Activated CD8-positive, alpha-beta memory T cell treated with anti-CD3 and anti-CD28 coated beads for 1 hour (primary cell): Measurements from ENCODE around the gene NLRP3.

Source experiments
- DNase-seq, 2 donors: peaks; one replicate each; pipeline ENCODE4 v3.0.0-alpha.2; 2020; ENCODE audit warnings: low read depth in 1 of 2; ENCODE audit errors: extremely low read depth in 1 of 2

Gene NLRP3

DNA sequence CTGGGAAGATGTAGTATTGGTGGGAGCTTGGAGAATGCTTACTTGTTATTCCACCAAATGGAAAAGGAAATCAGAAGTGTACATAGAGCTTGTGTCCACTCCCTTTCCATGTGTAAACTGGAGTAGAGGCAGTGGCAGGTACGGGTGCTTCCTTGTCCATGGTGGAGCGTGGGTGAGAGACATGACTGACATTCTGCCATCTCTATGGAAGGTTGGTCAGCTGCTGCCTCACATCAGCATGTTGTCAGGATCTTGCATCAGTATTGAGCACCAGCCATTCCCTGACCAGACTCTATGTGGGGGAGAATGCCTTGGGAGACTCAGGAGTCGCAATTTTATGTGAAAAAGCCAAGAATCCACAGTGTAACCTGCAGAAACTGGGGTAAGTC is 19.8 kb downstream of the NLRP3 start:
- DNase-seq, result no peak

DNA sequence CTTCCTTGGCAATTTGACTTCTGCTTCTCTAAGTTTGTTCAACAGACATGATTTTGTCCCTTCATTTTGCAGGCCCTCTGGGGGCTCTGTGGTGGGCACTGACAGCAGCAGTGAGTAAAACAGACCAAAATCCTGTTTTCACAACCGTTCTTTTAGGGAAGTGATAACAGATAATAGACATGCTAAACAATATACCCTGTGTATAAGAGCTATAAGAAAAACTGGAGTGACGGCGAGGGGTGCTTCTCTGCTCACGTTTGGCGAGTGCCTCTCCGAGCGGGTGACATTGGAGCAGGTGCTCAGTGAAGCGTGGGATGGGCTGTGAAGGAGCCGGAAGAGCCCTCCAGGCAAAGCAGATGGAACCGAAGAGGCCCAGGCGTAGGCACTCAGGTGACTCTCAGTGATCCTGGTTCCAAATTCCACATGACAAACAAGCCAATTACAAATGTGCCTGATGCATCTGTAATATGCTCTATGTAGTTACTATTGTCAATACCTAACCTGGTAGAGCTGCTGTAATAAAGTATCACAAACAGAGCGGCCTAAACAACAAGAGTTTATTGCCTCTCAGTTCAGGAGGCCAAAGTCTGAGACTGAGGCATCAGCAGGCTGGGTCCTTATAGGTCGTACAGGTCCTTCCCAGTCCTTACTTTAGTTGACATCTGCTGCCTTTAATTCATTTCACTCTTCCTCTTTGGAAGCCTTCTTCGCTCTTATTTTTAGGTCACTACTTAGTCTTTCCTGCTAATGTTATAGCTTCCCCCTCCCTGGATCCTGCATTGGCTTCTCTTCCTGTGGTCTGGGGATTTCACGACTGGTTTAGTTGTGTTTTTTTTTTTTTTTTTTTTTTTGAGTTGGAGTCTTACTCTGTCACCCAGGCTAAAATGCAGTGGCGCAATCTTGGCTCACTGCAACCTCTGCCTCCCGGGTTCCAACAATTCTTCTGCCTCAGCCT is 21.9 kb downstream of the NLRP3 start:
- no peak for DNase-seq

DNA sequence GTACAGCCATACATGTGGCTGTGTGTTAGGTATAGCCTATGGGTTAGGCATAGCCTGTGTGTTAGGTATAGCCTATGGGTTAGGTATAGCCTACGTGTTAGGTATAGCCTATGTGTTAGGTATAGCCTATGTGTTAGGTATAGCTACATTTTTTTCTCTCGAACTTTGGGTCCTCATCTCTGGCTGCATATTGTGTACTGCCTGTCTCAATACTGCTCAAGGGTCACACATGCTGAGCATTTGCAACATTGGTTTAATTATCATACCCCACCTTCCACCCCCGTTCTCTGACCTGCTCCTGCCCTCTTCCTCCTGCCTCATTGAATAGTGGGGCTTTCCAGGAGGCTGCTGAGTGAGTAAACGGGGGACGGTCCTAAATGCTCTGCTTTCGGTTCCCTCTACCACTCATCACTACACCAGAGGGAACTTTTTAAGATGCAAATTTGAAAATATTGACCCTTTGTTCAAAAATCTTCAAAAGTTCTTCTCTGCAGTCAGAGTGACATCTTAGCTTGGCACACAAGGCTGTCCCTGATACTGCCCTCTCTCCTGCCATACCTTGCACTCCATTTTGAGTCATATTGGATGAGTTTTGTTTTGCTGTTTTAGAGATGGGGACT is 24.1 kb downstream of the NLRP3 start:
- DNase-seq, result no peak

DNA sequence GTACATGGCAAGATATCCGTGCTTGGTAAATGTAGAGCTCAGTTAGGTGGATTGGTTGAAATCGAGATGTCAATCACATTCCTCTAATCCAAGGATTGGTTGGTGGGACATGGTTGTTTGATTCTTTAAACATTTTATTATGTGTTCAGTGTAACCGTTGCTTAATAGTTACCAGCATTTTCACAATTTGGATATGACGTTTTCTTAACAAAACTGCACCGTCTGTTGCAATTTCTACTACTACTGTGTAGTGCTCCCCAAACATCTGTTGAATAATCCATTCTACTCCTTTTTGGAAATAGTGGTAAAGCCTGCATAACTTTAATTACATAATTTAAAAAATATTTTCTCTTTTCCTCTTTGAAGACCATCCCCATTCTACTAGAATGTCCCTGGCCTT is 25.6 kb downstream of the NLRP3 start:
- DNase-seq, result no peak

DNA sequence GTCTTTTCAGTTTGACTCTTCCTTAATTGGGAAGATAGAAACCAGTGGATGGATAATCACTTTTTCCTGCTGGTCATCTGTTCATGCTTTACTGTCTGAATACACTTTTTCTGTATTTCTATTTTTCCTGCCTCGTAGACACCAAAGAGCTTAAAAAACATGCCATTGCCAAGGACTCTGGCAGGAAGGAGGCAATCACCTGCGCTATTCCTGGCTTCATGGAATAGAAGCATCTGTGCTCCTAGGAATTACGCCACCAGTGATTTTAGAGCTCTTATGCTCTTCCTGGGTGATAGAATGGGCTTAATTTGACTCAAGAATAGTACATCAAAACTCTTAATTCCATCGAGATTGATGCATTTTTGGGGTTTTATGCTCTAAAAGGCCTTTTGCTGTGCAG is 26.2 kb downstream of the NLRP3 start:
- no peak for DNase-seq

DNA sequence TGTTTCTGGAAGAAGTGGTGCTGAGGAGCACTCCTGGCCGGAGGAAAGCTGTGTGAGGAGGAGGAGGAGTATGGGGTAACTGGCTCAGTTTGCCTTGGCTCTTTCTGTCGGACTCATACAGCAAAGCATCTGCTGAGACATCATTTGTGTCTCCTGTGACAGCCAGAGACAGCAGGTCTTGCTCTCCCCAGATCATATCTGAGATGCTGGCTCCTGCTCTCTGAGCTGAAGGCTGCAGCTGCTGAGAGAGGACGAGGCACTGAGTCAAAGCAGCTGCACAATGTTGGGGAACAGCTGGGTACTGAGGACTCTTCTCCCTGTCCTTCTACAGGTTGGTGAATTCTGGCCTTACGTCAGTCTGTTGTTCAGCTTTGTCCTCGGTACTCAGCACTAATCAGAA is 27.7 kb downstream of the NLRP3 start:
- DNase-seq, result no peak

DNA sequence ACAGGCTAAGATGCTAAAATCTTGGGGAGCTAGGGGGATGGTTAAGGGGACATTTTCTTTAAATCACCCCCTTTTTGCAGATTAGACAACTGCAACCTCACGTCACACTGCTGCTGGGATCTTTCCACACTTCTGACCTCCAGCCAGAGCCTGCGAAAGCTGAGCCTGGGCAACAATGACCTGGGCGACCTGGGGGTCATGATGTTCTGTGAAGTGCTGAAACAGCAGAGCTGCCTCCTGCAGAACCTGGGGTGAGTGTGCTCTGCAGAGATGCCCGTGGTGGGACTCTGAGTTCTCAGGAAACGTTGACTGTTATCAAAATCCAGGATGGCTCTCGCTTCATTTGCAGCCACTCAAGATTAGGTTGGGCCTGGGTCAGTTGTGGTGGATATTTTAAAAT is 28.6 kb downstream of the NLRP3 start:
- no peak for DNase-seq

DNA sequence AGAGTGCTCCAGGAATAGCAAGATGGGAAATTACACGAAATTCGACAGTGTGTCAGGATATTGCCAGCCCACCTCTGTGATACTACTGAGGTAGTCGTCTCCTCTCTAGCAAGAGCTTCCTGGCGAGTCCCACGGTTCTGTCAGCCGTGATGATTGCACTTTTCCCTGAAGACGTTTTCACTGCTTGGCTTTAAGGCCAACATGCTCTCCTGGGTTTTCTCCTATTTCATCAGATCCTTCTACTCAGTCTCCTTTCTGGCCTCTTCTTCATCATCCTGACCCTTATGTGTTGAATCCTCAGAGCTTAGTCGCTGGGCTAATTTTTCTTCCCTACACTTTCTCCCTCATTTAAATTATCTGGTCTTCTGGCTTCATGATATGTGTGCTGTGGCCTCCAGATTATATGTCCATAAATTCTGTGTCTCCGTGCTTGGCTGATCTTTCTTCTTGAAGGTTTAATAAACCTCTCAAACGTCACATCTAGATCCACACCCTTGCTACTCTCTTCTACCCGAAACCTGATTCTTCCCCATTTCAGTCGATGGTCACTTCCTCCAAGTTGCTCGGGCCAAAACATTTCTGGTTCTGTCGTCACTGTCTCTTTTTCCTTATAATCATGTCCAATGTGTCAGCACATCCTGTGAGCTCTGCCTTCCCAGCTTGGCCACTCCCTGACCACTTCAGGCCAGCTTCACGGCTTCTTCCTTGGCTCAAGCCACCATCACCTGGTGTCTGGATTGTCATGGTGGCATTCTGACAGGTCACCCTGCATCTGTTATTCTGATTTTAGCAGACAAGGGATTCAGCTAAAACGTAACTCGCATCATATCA is 29.8 kb downstream of the NLRP3 start:
- no peak for DNase-seq

DNA sequence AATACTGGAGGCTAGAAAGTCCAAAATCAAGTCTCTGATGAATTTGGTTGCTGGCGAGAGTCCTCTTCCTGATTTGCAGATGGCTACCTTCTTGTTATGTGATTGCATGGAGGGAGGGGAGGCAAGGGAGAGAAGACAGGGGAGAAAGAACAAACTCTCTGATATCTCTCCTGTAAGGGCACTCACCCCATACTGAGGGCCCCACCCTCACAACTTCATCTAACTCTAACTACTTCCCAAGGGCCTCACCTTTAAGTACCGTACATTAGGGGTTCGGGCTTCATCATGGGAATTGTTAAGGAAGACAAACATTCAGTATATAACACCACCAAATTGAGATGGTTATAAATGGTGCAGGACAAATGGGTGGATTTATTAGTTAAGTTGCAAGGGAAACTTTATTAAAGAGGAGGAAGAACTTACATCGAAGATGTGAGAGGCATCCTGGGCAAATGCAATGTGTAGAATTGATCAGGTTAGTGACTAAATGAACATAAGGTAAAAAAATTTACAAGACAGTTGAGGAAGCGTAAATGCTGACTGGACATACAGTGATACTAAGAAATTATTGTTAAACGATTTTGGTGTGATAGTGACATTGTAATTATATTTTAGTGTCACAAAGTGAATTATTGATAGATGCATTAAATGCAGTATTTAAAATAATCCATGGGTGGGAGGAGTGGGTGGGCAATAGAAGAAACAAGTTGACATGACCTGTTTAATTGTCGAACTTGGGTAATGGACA is 31.4 kb downstream of the NLRP3 start:
- DNase-seq, result no peak

DNA sequence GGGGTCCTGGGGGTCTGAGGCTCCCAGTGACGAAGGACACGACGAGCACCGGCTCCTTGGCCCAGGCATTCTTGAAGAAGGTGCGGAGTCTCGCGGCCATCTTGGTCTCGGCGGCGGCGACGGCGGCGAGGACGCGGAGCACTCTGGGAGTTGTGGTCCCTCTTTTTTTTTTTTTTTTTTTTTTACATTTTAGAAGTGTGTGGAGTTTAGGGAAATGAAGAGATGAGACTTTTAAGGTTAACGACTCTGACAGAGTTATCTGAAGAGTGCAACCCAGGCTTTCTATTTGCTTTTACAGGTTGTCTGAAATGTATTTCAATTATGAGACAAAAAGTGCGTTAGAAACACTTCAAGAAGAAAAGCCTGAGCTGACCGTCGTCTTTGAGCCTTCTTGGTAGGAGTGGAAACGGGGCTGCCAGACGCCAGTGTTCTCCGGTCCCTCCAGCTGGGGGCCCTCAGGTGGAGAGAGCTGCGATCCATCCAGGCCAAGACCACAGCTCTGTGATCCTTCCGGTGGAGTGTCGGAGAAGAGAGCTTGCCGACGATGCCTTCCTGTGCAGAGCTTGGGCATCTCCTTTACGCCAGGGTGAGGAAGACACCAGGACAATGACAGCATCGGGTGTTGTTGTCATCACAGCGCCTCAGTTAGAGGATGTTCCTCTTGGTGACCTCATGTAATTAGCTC is 32.3 kb downstream of the NLRP3 start:
- no peak for DNase-seq

DNA sequence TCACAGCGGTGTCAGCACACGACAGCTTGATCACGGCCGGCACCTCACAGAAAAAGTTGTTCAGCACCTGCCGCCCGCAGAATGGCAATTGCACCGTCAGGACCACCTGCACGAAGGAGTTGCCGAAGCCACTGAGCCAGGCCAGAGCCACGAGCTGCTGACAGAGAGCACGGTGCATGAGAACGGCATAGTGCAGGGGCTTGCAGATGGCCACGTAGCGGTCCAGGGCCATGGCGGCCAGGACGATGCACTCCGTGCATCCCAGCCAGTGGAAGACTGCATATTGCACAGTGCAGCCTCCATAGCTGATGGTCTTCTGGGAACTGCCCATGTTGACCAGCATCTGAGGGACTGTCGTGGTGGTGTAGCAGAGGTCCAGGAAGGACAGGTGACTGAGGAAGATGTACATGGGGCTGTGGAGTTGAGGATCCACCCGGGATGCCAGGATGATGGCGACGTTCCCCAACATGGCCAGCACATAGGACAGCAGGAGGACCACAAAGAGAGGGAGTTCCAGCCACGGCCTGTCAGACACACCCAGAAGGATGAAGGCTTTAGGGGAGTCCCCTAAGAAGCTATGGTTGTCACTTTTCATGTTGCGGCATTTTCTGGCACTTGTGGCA is 35.5 kb downstream of the NLRP3 start:
- DNase-seq, result no peak

DNA sequence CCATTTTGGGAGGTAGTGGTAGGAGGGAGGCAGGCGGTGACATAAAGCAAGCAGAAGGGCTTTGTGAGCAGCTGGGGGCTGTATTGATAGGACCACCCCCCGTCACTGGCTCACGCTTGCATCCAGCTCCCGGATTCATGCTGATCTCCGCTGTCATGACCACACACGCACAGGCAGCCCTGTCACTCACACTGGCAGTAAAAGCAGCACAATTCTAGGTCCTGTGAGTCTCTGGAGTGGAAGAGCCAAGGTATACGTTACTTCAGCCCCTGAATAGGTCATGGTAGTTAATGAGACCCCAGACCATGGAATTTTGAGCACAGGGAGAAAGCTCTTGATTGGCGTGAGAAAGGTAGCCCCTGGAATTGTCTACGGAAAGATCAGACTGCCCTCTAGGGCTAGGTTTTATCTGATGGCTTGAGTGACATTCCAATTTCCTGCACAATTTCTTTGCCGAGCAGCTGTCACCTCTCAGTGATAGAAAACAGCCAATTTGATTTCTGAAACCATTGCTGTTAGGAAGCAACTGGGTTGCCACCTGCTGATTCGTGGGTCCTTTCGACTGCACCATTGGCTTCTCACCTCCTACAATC is 36.6 kb downstream of the NLRP3 start:
- no peak for DNase-seq

DNA sequence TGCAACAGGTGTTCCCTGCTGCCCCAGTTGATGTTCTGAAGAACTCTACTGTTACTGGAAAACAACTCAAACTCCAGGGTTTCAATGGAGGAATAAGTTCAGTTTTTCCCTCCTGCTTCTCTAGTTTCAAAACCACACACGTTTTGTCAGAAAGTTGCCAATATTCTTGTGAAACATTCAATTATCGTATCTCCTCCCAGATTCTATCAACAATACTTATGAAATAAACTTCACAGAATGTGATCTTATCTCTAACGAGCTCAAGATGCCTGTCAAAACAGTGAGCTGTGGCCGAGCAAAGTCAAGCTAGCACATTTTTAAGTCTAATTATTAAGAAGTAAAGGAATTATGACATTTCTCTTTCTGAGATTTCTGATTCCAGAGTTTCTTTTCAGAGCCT is 37.3 kb downstream of the NLRP3 start:
- DNase-seq, result no peak

DNA sequence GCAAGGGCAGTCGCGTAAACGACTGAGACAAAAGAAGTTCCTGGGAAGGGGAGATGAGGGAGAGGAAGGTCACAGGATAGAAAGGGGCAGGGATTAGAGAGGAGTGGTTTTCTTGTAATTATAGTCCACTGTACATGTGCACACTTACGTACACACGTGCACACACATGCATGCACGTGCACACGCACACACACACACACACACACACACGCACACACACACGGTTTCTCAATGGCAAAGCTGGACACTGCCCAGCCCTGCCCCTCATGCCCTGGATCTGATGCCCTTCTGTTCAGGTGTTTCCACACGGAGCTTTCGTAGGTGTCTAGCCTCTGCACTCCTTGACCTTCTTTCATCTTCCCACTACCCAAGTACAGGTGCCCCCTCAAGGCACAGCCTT is 38.0 kb downstream of the NLRP3 start:
- DNase-seq, result no peak

DNA sequence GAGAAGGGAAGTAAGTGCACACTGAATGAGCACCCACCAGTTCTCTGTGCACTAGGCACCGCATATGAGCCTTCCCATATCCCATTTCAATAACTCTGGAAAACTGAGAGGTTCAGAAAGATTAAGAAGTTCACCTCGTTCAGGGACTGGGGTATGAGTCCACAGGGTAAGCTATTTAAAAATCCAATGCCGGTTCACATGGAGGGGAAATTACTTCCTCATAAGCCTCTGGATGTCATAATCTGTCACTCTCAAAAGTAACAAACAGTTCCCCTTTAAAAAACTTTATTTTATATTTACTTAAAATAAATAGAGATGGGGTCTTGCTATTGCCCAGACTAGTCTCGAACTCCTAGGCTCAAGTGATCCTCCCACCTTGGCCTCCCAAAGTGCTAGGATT is 40.0 kb downstream of the NLRP3 start:
- DNase-seq, result no peak

DNA sequence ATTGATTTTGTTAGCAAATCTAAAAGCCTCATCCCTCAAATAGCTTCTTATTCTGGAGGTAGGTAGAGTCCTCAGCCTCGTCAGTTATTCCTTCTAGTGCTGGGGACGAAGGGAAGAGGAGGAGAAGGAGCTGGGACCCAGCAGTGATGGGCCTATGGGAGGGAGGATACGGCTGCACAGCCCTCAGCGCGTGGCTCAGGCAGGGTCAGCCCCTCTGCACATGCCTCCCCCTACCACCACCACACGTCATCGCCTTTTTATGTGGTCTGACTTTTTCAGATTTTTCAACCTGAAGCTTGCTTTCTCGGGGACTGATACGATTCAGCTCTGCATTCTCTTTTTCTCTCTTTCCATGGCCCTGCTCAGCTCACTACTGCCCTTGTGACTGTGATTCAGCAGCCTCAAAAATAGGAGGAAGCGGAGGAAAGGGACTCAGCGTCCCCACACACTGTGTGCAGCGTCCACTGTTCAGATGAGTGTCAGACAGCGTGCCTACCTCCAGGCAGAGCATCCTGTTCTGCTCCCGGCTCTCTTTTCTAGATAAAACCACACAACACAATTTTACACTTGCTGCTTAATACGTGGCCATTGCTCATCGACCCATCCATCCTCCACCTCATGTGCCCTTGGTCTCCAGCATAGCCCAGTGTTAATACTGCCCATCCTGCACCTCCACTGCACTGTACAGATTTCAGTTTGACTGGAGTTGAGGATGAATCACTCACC is 41.1 kb downstream of the NLRP3 start:
- DNase-seq, result no peak

DNA sequence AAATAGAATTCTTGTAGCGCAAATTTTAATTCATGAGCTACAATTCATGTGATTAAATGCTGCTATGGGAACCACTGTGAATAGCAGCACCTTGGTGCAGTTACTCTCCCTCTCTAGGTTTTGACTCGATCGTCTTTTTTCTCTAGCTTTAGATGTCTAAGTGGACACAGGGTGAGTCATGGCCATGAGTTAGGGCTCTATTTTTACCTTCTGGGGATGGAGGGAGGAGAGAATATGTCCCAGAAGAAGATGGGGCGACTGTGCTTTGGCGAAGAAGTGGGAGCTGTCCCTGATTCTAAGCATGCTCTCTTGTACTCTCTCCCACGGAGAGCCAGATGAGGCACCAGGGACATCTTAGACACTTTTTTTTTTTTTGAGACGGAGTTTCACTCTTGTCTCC is 43.5 kb downstream of the NLRP3 start:
- no peak for DNase-seq

DNA sequence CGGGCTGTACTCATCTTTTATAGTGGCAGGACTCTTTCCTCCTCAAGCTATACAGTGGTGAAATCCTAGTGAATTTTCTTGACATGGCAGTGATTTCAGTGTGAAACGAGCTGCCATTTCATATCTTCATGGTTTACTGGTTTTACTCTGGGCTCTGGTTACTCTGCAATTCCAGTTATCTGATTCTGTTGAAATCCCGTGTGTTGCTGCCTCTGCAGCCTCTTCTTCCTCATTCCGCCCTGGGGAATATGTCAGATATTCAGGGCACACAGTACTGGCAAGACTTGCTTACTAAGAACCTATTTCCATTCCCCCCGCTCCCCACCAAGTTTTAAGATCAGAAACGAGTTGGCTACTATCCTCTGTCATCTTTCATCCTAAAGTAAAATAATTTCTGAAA is 49.8 kb downstream of the NLRP3 start:
- no peak for DNase-seq

DNA sequence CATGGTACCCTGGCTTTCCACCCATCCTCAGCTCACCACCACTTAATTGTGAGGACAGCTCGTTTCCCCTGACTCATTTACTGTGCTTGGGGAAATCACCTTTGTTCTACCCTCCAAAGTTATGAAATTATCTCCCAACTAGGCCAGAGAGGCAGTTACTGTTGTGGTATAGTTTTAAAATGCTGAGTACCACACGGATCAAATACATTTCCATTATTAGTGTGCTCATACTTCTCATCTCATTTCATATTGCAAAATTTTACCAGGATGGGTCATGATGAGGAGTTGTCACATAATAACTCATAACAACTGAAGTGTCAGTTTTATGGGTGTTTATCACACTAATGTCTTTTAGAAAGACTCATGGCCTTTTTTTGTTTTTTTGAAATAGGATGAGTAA is 51.2 kb downstream of the NLRP3 start:
- no peak for DNase-seq
